Ammon's horn (tissue), 1 donor: ENCODE measurements around the gene VARS2.
A peak's percentile ranks its signal among the peaks of the same experiment; 100 is the strongest.

Experiments
- DNase-seq: peaks from one replicate; pipeline ENCODE4 v3.0.0-alpha.2; 2016; ENCODE audit warnings: low spot score

VARS2 gene

GRCh38 chr6:30930506-30930905 lies 16.5 kb downstream of the VARS2 start:
- DNase-seq, result no peak

GRCh38 chr6:30931272-30931671 lies 17.2 kb downstream of the VARS2 start:
- DNase-seq, result no peak

- no peak for DNase-seq
Measured at GRCh38 chr6:30931969-30932645, 18.1 kb downstream of the VARS2 start, which contains the start of gene SFTA2. SFTA2 (minus strand) TSS chr6:30932170; CDS start chr6:30932096, 74 bp downstream.

DNA sequence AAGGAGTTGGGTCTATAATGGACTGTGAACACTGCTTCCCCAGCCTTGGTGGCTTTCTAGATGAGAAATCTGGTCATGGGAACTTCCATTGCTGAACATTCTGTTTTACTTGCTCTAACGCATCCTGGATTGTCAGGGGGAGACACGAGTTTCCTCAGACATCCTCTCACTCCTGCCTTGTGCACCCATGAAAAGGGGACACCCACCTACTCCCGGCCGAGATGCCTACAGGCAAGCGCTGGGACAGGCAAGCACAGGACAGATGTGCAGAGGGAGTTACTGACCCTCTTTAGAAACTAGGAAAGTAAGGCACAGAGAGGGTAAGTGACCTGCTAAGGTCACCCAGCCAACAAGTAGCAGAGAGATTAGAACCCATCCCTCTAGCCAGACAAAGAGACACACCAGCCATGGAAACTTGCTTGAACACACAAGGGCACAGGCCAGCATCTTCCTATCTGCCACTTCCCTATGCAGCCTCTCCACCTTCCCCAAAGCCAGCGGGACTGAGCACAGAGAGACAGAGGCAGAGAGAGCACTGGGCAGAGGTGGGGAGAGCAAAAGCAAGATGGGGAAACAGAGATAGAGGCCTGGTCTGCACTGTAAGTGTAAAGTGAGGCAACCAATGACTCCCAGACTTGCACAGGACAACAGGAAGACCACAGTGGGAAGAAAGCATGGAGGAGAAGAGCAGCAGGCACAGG lies 18.8 kb downstream of the VARS2 start:
- DNase-seq, result no peak

DNA sequence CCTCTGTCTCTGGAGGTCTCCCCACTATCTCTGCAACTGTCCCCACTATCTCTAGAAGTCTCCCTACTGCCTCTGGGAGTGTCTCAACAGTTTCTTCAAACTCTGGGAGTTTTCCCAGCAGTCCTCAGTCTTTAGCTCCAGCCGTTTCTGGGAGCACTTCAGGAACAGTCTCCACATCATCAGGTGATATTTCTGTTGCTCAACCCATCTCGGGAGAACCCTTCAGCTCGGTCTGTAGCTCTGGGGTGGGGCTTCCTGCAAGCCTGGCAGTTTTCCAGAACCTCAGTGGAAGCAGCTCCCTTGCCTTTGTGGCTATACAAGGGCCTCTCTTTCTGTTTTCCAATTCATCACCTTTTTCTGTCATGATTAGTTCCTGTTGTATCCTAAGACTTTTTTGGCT lies 21.0 kb downstream of the VARS2 start:
- DNase-seq, result no peak

- DNase-seq, result no peak
Measured at GRCh38 chr6:30937265-30937664, 23.2 kb downstream of the VARS2 start.

- no peak for DNase-seq
Measured at GRCh38 chr6:30938730-30939129, 24.7 kb downstream of the VARS2 start.

- no peak for DNase-seq
Measured at GRCh38 chr6:30939473-30939872, 25.4 kb downstream of the VARS2 start.

DNA sequence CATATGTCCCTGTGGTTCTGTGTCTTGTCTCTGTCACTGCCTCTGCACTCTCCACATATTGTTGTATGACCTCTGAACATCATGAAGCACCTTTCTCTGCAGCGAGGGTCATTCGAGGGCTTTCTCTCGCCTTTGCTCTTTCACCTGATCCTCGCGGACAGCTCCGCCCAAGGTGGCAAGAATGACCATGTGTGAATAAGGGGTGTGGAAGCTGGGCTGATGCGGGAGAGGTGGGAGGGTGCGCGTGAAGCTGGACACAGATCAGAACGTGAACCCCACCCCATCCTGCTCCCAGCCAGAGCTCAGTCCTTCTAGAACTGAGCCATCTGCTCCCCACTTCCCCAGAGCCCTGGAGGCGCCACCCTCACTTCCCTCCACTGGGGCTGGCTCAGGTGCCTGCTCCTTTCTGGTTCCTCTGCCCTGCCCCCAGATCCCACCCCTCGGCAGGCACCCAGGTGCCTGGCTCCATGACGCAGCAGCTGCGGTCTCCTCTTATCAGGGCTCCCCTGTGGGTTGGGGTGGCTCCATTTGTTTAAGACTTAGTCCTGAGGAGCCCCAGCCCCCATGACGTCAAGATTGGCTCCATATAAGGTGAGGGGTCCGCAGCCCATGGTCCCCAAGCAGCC lies 26.4 kb downstream of the VARS2 start, which contains the start of gene MUCL3:
Gene MUCL3, plus strand, starts transcription at position 613 of the 626 bp plus-strand sequence. CDS start 27 bp downstream, outside the sequence.
- no peak for DNase-seq

- no peak for DNase-seq
Measured at GRCh38 chr6:30942338-30943060, 28.5 kb downstream of the VARS2 start.

DNA sequence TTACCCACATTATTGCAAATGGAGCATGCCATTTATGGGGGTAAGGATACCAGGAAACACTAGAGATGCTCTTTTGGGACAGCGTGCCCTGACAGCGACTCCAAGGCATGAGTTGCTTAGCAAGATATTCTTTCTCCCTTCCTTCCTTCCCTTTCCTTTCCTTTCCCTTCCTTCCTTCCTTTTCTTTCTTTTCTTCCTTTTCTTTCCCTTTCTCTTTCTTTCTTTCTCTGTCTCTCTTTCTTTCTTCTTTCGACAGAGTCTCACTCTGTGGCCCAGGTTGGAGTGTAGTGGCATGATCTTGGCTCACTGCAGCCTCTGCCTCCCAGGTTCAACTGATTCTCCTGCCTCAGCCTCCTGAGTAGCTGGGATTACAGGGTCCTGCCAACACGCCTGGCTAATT lies 30.0 kb downstream of the VARS2 start:
- DNase-seq, result no peak

DNA sequence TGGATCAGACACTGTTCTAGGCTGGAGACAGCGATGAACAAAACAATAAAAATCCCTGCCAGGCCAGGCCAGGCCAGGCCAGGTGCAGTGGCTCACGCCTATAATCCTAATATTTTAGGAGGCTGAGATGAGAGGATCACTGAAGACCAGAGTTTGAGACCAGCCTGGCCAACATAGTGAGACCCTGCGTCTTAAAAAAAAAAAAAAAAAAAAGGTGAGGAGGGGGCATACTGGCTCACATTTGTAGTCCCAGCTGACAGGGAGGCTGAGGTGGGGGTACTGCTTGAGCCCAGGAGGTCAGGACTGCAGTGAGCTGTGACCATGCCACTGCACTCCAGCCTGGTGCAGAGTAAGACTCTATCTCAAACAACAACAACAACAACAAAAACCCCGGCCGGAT lies 31.2 kb downstream of the VARS2 start:
- no peak for DNase-seq

DNA sequence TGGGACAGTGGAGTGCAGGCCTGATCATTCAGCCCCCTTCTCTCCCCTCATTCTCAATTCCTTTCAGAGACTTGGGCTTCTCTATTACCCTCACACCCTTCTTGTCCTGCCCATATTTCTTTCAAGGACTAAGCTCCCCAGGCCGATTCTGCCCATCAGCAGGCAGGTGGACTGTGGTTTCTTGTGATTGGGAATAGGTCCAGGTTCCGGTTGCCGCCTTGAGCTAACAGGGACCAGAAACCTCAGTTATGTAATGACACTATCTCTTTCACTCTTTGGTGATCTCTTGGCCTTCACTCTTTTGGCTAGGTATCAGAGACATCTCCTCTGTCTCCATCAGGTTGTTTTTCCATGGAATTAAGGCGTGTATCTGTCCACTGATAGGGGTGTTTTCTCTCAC lies 33.2 kb downstream of the VARS2 start:
- DNase-seq, result no peak

DNA sequence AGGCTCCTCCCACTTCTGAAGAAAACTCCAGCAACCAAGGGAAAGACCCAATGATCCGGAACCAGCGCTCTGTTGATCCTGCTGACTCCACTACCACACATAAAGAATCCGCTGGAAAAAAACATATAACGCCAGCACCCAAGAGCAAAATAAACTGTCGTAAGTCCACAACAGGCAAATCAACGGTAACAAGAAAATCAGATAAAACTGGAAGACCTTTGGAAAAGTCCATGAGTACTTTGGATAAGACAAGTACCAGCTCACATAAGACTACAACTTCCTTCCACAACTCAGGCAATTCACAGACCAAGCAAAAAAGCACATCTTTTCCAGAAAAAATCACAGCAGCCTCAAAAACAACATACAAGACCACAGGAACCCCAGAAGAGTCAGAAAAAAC lies 34.8 kb downstream of the VARS2 start:
- DNase-seq, result no peak

- no peak for DNase-seq
Measured at GRCh38 chr6:30951907-30952469, 38.0 kb downstream of the VARS2 start.

GRCh38 chr6:30954631-30955366 lies 40.8 kb downstream of the VARS2 start:
- no peak for DNase-seq

- peak; percentile 29 for DNase-seq
Measured at GRCh38 chr6:30955367-30956042, 41.5 kb downstream of the VARS2 start.

DNA sequence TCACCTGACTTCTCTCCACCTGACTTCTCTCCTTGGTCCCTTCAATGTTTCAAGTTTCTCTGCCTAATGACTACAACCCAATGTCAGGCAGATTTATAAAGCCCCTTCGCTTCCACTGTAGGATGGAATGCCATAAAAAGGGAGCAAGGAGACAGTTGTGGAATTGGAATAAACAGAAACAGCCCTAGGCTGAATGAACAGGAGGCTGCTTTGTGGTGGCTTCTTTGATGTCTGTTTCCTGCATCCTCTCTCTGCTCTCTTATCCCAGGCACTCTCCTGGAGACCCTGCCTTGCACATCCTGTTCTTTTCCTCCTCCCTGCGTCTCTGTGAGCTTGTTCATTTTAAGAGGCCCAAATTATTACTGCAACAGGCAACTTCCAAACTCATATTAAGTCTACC lies 43.7 kb downstream of the VARS2 start:
- DNase-seq, result no peak

DNA sequence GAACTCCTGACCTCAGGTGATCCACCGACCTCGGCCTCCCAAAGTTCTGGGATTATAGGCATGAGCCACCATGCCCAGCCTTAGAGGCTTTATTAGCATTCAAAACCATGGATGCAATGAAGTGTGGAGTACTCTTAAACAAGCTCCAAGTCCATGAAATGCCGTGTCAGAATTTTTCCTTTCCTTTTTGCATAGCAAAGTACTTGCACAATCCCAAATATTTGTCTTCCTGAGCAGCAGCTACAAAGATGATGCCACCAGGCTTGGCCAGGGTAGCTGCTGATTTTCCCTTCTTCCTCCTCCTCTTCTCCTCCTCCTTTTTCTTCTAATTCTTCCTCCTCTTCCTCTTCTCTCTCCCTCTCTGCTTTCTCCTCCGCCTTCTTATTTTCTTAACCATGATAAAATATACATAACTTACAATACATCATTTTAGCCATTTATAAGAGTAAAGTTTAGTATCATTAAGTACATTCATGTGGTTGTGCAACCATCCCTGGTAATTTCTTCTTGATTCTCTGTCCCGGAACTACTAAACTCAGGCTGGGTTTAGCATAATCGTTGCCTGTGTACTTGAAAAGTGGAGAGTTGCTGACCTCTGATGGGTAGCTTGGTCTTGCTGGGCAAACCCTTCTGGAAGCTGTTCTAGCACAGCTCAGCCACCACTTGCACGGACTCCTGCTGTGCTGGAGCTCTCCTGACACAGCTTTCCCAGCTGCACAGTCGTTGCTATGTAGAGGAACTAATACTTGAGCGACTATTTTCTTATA lies 47.1 kb downstream of the VARS2 start:
- no peak for DNase-seq

DNA sequence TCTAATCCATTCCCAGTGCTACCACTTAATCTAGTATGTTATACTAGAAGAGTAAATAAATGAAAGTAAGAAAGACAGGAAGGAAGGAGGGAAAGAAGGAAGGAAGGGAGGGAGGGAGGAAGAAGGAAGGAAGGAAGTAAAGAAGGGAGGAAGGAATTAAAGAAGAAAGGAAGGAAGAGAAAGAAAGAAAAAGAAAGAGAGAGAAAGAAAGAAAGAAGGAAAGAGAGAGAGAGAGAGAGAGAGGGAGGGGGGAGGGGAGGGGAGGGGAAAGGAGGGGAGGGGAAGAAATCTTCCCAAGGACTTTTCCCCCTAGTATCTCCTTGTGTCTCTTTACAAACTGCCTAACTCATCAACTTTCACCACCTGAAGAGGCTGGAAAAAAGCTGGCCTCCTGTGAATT lies 48.7 kb downstream of the VARS2 start:
- no peak for DNase-seq
